Vagina (tissue), 2 donors: Measurements from ENCODE around the gene APAF1. TPM values are rescaled to one million over a fixed set of nuclear protein-coding genes. Genes with fewer than 3 reads are reported as not detected.

Source experiments
- DNase-seq, 2 donors: peaks; one replicate each; pipeline ENCODE4 v3.0.0-alpha.2; 2017; ENCODE audit errors: extremely low spot score in 2 of 2
- H3K27ac ChIP-seq: fragments of 200-600 bp; sonication (generic); one replicate; pipeline ENCODE4 v1.5.1; 2019
- H3K27me3 ChIP-seq: fragments of 200-600 bp; sonication (generic); one replicate; pipeline ENCODE4 v1.5.1; 2019
- H3K36me3 ChIP-seq, 2 donors: fragments of 200-600 bp; sonication (generic); one replicate each; pipeline ENCODE4 v1.5.1; 2017 to 2019
- H3K4me1 ChIP-seq: fragments of 200-600 bp; sonication (generic); one replicate; pipeline ENCODE4 v1.5.1; 2019
- H3K4me3 ChIP-seq, 2 donors: fragments of 200-600 bp; sonication (generic); 1 replicate in 1 of 2; 2 replicates in 1 of 2; pipeline ENCODE4 v1.5.1; 2016 to 2019
- H3K9me3 ChIP-seq: fragments of 200-600 bp; sonication (generic); one replicate; pipeline ENCODE4 v1.5.1; 2019
- POLR2A ChIP-seq, 2 donors: fragments of 450-650 bp; IDR thresholded peaks; one replicate each; pipeline ENCODE4 v1.6.1; 2017; ENCODE audit warnings: antibody characterized with exemption in 2 of 2, mild to moderate bottlenecking in 2 of 2, moderate library complexity in 2 of 2
- POLR2AphosphoS5 ChIP-seq, 2 donors: sonication (generic); formaldehyde crosslinking; IDR thresholded peaks; one replicate each; pipeline ENCODE4 v1.9.0; 2017; ENCODE audit warnings: antibody characterized with exemption in 2 of 2, mild to moderate bottlenecking in 2 of 2, low read depth in 1 of 2; ENCODE audit not compliant: insufficient read depth in 1 of 2
- intact Hi-C: fragments of 100-400 bp; cut with DNase I; formaldehyde crosslinking; loops from one replicate; pipeline ENCODE4 v1.15.1; 2023
- total RNA-seq: library from RNA; depleted of rRNA; stranded (reverse); fragments of >200 nt; gene quantifications from one replicate; pipeline ENCODE4 v1.2.3, GENCODE V29; 2016
- TF ChIP-seq, protein P1 (sequence below), 3 experiments: fragments of 450-650 bp in 2 of 3; fragments of 200-600 bp in 1 of 3; sonication (generic) in 1 of 3; IDR thresholded peaks; one replicate each; pipeline ENCODE4 v1.5.1; 2017 to 2019; ENCODE audit warnings: antibody characterized with exemption in 3 of 3, mild to moderate bottlenecking in 2 of 3, moderate library complexity in 2 of 3

Gene APAF1
- total RNA-seq, 1 donor from 2014 or later = 12.8 TPM

GRCh38 chr12:98733667-98734350 lies 88.7 kb downstream of the APAF1 start:
- TF ChIP-seq POLR2A (IDR thresholded peaks at IDR 0.05) = no peak
- no peak for TF ChIP-seq POLR2AphosphoS5 (IDR thresholded peaks at IDR 0.05; ENCODE audit: insufficient read depth in 1 of 2, low read depth in 1 of 2)
- TF ChIP-seq, protein P1, sequence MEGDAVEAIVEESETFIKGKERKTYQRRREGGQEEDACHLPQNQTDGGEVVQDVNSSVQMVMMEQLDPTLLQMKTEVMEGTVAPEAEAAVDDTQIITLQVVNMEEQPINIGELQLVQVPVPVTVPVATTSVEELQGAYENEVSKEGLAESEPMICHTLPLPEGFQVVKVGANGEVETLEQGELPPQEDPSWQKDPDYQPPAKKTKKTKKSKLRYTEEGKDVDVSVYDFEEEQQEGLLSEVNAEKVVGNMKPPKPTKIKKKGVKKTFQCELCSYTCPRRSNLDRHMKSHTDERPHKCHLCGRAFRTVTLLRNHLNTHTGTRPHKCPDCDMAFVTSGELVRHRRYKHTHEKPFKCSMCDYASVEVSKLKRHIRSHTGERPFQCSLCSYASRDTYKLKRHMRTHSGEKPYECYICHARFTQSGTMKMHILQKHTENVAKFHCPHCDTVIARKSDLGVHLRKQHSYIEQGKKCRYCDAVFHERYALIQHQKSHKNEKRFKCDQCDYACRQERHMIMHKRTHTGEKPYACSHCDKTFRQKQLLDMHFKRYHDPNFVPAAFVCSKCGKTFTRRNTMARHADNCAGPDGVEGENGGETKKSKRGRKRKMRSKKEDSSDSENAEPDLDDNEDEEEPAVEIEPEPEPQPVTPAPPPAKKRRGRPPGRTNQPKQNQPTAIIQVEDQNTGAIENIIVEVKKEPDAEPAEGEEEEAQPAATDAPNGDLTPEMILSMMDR (IDR thresholded peaks at IDR 0.05) = no peak
- Histone ChIP-seq H3K27ac (no peak overlapping the region), H3K4me1 (peaks cover 7% of the 10 kb centered on the region), H3K27me3 (no peaks in the 10 kb centered on the region), H3K9me3 (no peaks in the 10 kb centered on the region), H3K36me3 (peaks cover 0 to 34% of the 10 kb centered on the region in 2 donors), H3K4me3 (no peak overlapping the region)
- no peak for DNase-seq
- intact Hi-C loops = no loop called here

GRCh38 chr12:98735821-98736220 lies 90.7 kb downstream of the APAF1 start:
- no peaks in the 10 kb centered on the region for H3K27me3 ChIP-seq
- intact Hi-C loops = no loop called here
- TF ChIP-seq POLR2AphosphoS5 (IDR thresholded peaks at IDR 0.05; ENCODE audit: insufficient read depth in 1 of 2, low read depth in 1 of 2) = no peak
- TF ChIP-seq, protein P1 (IDR thresholded peaks at IDR 0.05) = no peak
- no peak for TF ChIP-seq POLR2A (IDR thresholded peaks at IDR 0.05)
- H3K4me3 ChIP-seq = no peak overlapping the region
- peaks cover 0 to 21% of the 10 kb centered on the region in 2 donors for H3K36me3 ChIP-seq
- H3K4me1 ChIP-seq = peaks cover 7% of the 10 kb centered on the region
- no peak overlapping the region for H3K27ac ChIP-seq
- H3K9me3 ChIP-seq = no peaks in the 10 kb centered on the region
- DNase-seq = no peak

DNA sequence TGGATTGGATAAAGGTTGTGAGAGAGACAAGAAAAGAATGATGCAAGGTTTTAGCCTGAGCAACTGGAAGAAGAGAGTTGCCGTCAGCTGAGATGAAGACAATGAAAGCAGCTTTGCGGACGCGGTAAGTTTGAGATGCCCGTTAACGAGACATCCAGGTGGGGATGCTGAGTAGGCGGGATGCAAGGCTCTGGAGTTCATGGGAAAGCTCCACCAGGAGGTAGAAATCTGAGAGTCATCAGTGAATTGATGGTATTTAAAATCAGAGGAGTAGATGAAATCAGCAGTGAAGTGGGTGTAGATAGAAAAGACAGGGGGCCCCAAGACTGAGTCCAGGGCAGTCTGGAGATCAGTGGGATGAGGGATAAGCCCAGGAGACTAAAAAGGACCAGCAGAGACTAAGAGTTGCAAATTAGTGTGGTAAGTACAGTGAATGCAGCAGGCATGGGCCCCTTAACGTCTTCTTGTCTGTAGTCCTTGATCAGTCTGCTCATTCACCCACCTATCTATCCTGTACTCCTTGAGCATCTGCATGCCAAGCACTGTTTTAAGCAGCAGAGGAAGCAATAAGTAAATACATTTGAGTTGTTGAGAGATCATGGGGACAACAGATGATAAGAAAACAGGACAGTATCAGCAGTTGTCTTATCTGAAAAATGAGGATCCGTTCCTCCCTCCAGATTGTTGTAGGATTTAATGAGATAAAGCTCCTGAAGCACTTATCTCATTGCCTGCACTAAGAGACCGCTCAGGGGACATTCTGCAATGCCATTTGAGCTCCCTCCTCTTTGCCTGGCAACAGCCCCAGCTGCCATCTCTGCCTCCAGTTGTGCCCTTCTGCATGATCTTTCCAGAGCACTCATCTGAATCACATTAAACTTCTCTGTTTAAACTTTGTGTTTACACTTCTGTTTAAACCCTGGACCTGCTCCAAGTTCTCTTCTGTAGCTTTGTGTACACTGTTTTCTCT lies 91.5 kb downstream of the APAF1 start:
- no peaks in the 10 kb centered on the region for H3K27me3 ChIP-seq
- no peak for DNase-seq
- peaks cover 0 to 21% of the 10 kb centered on the region in 2 donors for H3K36me3 ChIP-seq
- no peak overlapping the region for H3K27ac ChIP-seq
- H3K4me1 ChIP-seq = peaks cover 7% of the 10 kb centered on the region
- no peak for TF ChIP-seq POLR2AphosphoS5 (IDR thresholded peaks at IDR 0.05; ENCODE audit: insufficient read depth in 1 of 2, low read depth in 1 of 2)
- TF ChIP-seq, protein P1 (IDR thresholded peaks at IDR 0.05) = no peak
- TF ChIP-seq POLR2A (IDR thresholded peaks at IDR 0.05) = no peak
- H3K4me3 ChIP-seq = no peak overlapping the region
- intact Hi-C loops = no loop called here
- no peaks in the 10 kb centered on the region for H3K9me3 ChIP-seq

- Histone ChIP-seq H3K9me3 (no peaks in the 10 kb centered on the region), H3K4me3 (no peak overlapping the region), H3K27me3 (no peaks in the 10 kb centered on the region), H3K4me1 (peaks cover 7% of the 10 kb centered on the region), H3K36me3 (peaks cover 0 to 18% of the 10 kb centered on the region in 2 donors), H3K27ac (no peak overlapping the region)
- intact Hi-C loops = no loop called here
- no peak for DNase-seq
- no peak for TF ChIP-seq POLR2AphosphoS5 (IDR thresholded peaks at IDR 0.05; ENCODE audit: insufficient read depth in 1 of 2, low read depth in 1 of 2)
Measured at GRCh38 chr12:98737322-98737712, 92.2 kb downstream of the APAF1 start.

- Histone ChIP-seq H3K9me3 (no peaks in the 10 kb centered on the region), H3K27ac (no peak overlapping the region), H3K4me1 (peaks cover 7% of the 10 kb centered on the region), H3K36me3 (peaks cover 0 to 11% of the 10 kb centered on the region in 2 donors), H3K27me3 (no peaks in the 10 kb centered on the region), H3K4me3 (no peak overlapping the region)
- DNase-seq = no peak
- TF ChIP-seq, protein P1 (IDR thresholded peaks at IDR 0.05) = no peak
- TF ChIP-seq POLR2A (IDR thresholded peaks at IDR 0.05) = no peak
- TF ChIP-seq POLR2AphosphoS5 (IDR thresholded peaks at IDR 0.05; ENCODE audit: insufficient read depth in 1 of 2, low read depth in 1 of 2) = no peak
- intact Hi-C loops = no loop called here
Measured at GRCh38 chr12:98738002-98738401, 92.9 kb downstream of the APAF1 start.
